Fibroblast of villous mesenchyme (primary cell): ENCODE data around the gene WDSUB1. TPM values are rescaled to one million over a fixed set of nuclear protein-coding genes. Genes with fewer than 3 reads are reported as not detected.

Source experiments
- DNase-seq: peaks from one replicate; pipeline ENCODE4 v3.0.0-alpha.2; 2010; ENCODE audit warnings: low read depth
- H3K4me3 ChIP-seq: 2 replicates; pipeline ENCODE4 v1.5.1; 2011; ENCODE audit warnings: low read depth, mild to moderate bottlenecking, low read length
- CTCF ChIP-seq: IDR thresholded peaks from 2 replicates; pipeline ENCODE4 v1.5.1; 2012; ENCODE audit warnings: low read depth, mild to moderate bottlenecking, low read length; ENCODE audit not compliant: insufficient read depth
- total RNA-seq: library from RNA; depleted of rRNA; stranded (reverse); fragments of >200 nt; gene quantifications from 2 replicates; pipeline ENCODE4 v1.2.3, GENCODE V29; 2012

Gene WDSUB1
- total RNA-seq, 1 donor: 5.2 TPM

- DNase-seq: peak; percentile 47
- TF ChIP-seq CTCF: no peak
- H3K4me3 ChIP-seq: no peak overlapping the region
Measured at GRCh38 chr2:159298967-159299366, 12.5 kb upstream of the WDSUB1 start.

GRCh38 chr2:159297042-159297707, 10.7 kb upstream of the WDSUB1 start:
- H3K4me3 ChIP-seq: no peak overlapping the region
- no peak for TF ChIP-seq CTCF
- DNase-seq: no peak

- no peak for DNase-seq
- TF ChIP-seq CTCF: no peak
Measured at GRCh38 chr2:159292157-159292556, 5.7 kb upstream of the WDSUB1 start.

GRCh38 chr2:159290289-159290907, 3.9 kb upstream of the WDSUB1 start:
- no peak overlapping the region for H3K4me3 ChIP-seq
- no peak for TF ChIP-seq CTCF
- peak; percentile 88 for DNase-seq

More at GRCh38 chr2:159292157-159292556, 5.7 kb upstream of the WDSUB1 start:
- H3K4me3 ChIP-seq: no peak overlapping the region

GRCh38 chr2:159287733-159288132, 1.2 kb upstream of the WDSUB1 start:
- no peak overlapping the region for H3K4me3 ChIP-seq
- no peak for TF ChIP-seq CTCF
- DNase-seq: no peak

GRCh38 chr2:159286709-159287441, 372 bp upstream of the WDSUB1 start:
- H3K4me3 ChIP-seq: peak overlapping the region; percentile 84
- TF ChIP-seq CTCF: no peak
- peak; percentile 93 for DNase-seq
